HepG2 (cell line): ENCODE measurements around the gene OR52K1. TPM values are rescaled to one million over a fixed set of nuclear protein-coding genes. Genes with fewer than 3 reads are reported as not detected.

Source experiments
- ATAC-seq: fragments of 200-7000 bp; cut with Tn5 transposase; 3 replicates; pipeline ENCODE4 v1.9.1; 2020; ENCODE audit warnings: mild to moderate bottlenecking, moderate library complexity
- BruUV-seq: library from RNA; stranded (reverse); fragments of 400-500 nt; replicated peaks from 2 replicates; lab custom pipeline; 2021; lab: Mats Ljungman, UMichigan
- CTCF ChIA-PET: fragments of 300-600 bp; formaldehyde crosslinking; extraction: SDS; loops from one replicate; lab custom pipeline; 2021; ENCODE audit warnings: low total read pairs, inconsistent platforms, low intra/inter-chr PET ratio; lab: Yijun Ruan, JAX
- POLR2A ChIA-PET: fragments of 350-600 bp; sonication (Branson Sonifier 250); formaldehyde crosslinking; loops from one replicate; lab custom pipeline; 2020; ENCODE audit warnings: antibody characterized with exemption, inconsistent platforms; lab: Yijun Ruan, JAX
- DNase-seq: peaks from one replicate; pipeline ENCODE4 v3.0.0-alpha.2; 2015; ENCODE audit warnings: low spot score
- FAIRE-seq: peaks from 3 replicates; lab custom pipeline; 2011; peaks lifted over from hg19 to GRCh38; lab: Jason Lieb, UNC
- H2AFZ ChIP-seq: one replicate; pipeline ENCODE4 v1.6.1; 2011; ENCODE audit warnings: low read length, inconsistent platforms
- H3K27ac ChIP-seq: fragments of 300-600 bp; 3 replicates; pipeline ENCODE4 v1.8.0; 2011; ENCODE audit warnings: mixed run types, mild to moderate bottlenecking, mixed read lengths, low read length, inconsistent platforms; ENCODE audit not compliant: insufficient read depth; ENCODE audit errors: extremely low read length
- H3K27me3 ChIP-seq, 2 experiments: fragments of 200-600 bp in 1 of 2; 2 replicates in 1 of 2; 3 replicates in 1 of 2; pipeline versions ENCODE4 v1.6.0 to v1.8.0; 2011; ENCODE audit warnings: low read length in 2 of 2, mild to moderate bottlenecking in 2 of 2, moderate library complexity in 2 of 2, inconsistent platforms in 1 of 2; ENCODE audit not compliant: insufficient read depth in 2 of 2, control insufficient read depth in 1 of 2
- H3K36me3 ChIP-seq, 2 experiments: fragments of 200-600 bp in 1 of 2; replicated peaks in 1 of 2; 2 replicates in 1 of 2; 3 replicates in 1 of 2; pipeline versions ENCODE4 v1.5.1 to v1.8.0; 2011; ENCODE audit warnings: low read length in 2 of 2, inconsistent platforms in 1 of 2; ENCODE audit not compliant: insufficient read depth in 2 of 2, control insufficient read depth in 1 of 2
- H3K4me1 ChIP-seq: 2 replicates; pipeline ENCODE4 v1.5.1; 2012; ENCODE audit warnings: low read length, inconsistent platforms; ENCODE audit not compliant: insufficient read depth
- H3K4me2 ChIP-seq: 2 replicates; pipeline ENCODE4 v1.6.0; 2011; ENCODE audit warnings: low read depth, low read length, inconsistent platforms
- H3K4me3 ChIP-seq, 3 experiments: fragments of 200-600 bp in 1 of 3; sonication (generic), shearing (Covaris generic) in 1 of 3; replicated peaks in 1 of 3; 2 replicates each; pipeline ENCODE4 v1.5.1; 2011 to 2016; ENCODE audit warnings: low read length in 3 of 3, inconsistent platforms in 2 of 3, low read depth in 2 of 3, mild to moderate bottlenecking in 2 of 3, control low read depth in 1 of 3, mixed read lengths in 1 of 3; ENCODE audit not compliant: insufficient read depth in 1 of 3
- H3K79me2 ChIP-seq: one replicate; pipeline ENCODE4 v1.6.1; 2011; ENCODE audit warnings: low read length, inconsistent platforms; ENCODE audit not compliant: insufficient read depth
- H3K9ac ChIP-seq: 2 replicates; pipeline ENCODE4 v1.6.0; 2011; ENCODE audit warnings: mild to moderate bottlenecking, low read depth, low read length, inconsistent platforms; ENCODE audit not compliant: insufficient read depth
- H3K9me3 ChIP-seq: 2 replicates; pipeline ENCODE4 v1.5.1; 2012; ENCODE audit warnings: mild to moderate bottlenecking, low read length
- H4K20me1 ChIP-seq: 2 replicates; pipeline ENCODE4 v1.6.0; 2011; ENCODE audit warnings: inconsistent platforms, mild to moderate bottlenecking, low read length, moderate library complexity; ENCODE audit not compliant: insufficient read depth
- AKAP8 ChIP-seq: sonication (generic); formaldehyde crosslinking; IDR thresholded peaks from 2 replicates; pipeline ENCODE4 v1.5.1; 2020; ENCODE audit warnings: mild to moderate bottlenecking, missing genetic modification reagents
- ATF1 ChIP-seq: IDR thresholded peaks from 2 replicates; pipeline ENCODE4 v1.6.1; 2016; ENCODE audit warnings: mild to moderate bottlenecking, control low read depth
- KDM6A ChIP-seq: IDR thresholded peaks from 2 replicates; pipeline ENCODE4 v1.6.1; 2016; ENCODE audit warnings: low read depth
- KLF16 ChIP-seq, 2 experiments: sonication (generic) in 1 of 2; formaldehyde crosslinking in 1 of 2; IDR thresholded peaks; 2 replicates each; pipeline versions ENCODE4 v1.6.1 to v1.8.0; 2016 to 2023; ENCODE audit warnings: missing genetic modification reagents in 2 of 2, missing compliant biosample characterization in 1 of 2
- NR3C1 ChIP-seq: sonication (generic); formaldehyde crosslinking; IDR thresholded peaks from 2 replicates; pipeline ENCODE4 v1.4.0; 2020; ENCODE audit warnings: missing genetic modification reagents
- RBM39 ChIP-seq: fragments of 200-400 bp; formaldehyde crosslinking; IDR thresholded peaks from one replicate; pipeline ENCODE4 v1.6.1; 2018; ENCODE audit warnings: antibody characterized with exemption, mild to moderate bottlenecking, low read depth, low read length; ENCODE audit not compliant: poor library complexity, severe bottlenecking
- TOE1 ChIP-seq: sonication (generic); formaldehyde crosslinking; IDR thresholded peaks from 2 replicates; pipeline ENCODE4 v1.4.0; 2020; ENCODE audit warnings: mild to moderate bottlenecking, missing genetic modification reagents
- TP53 ChIP-seq: sonication (generic); formaldehyde crosslinking; conservative IDR thresholded peaks from 2 replicates; pipeline ENCODE4 v1.4.0; 2020; ENCODE audit warnings: missing genetic modification reagents
- ZNF562 ChIP-seq: sonication (generic); formaldehyde crosslinking; IDR thresholded peaks from 2 replicates; pipeline ENCODE4 v1.8.0; 2022; ENCODE audit warnings: missing genetic modification reagents, borderline replicate concordance
- ZNF788 ChIP-seq: sonication (generic); formaldehyde crosslinking; IDR thresholded peaks from 2 replicates; pipeline ENCODE4 v1.5.0; 2020; ENCODE audit warnings: mild to moderate bottlenecking, missing genetic modification reagents, borderline replicate concordance
- WGBS: methylation state at CpG from one replicate; pipeline ENCODE4 v1.1.6; 2017; ENCODE audit warnings: low lambda C conversion rate; 5-methylcytosine and 5-hydroxymethylcytosine counted together
- in situ Hi-C: cut with HindIII; loops from 2 replicates; pipeline ENCODE4 v1.10.0; 2017; ENCODE audit warnings: low pct_unique_long_range_greater_than_20kb; ENCODE audit not compliant: extremely low pct_ligation_motif_present
- intact Hi-C: fragments of 100-400 bp; cut with micrococcal nuclease; formaldehyde crosslinking; loops from one replicate; pipeline ENCODE4 v1.10.0; 2022; ENCODE audit not compliant: unreplicated experiment
- polyA plus RNA-seq, 8 experiments: library from polyadenylated mRNA; depleted of rRNA in 3 of 8; stranded (reverse) in 7 of 8; unstranded in 1 of 8; fragments of >200 nt; fragmentation: Illumina TruSeq in 4 of 8; extraction: Trizol in 4 of 8; gene quantifications; 2 replicates each; pipeline versions ENCODE4 v1.2.1 to v1.2.3, GENCODE V29; 2011 to 2016; ENCODE audit warnings: low read depth in 4 of 8, missing spikeins in 1 of 8, mixed read lengths in 1 of 8; ENCODE audit not compliant: insufficient read depth in 1 of 8
- total RNA-seq, 5 experiments: library from RNA; depleted of rRNA; stranded (reverse); fragments of >200 nt; fragmentation: Illumina TruSeq; extraction: Trizol; gene quantifications; 2 replicates each; pipeline ENCODE4 v1.2.3, GENCODE V29; 2016; ENCODE audit warnings: low read depth in 1 of 5
- TF ChIP-seq, protein P1 (sequence below): sonication (generic); formaldehyde crosslinking; IDR thresholded peaks from 2 replicates; pipeline ENCODE4 v1.5.0; 2020; ENCODE audit warnings: mild to moderate bottlenecking, missing genetic modification reagents, moderate library complexity
- TF ChIP-seq, protein P2 (sequence below): sonication (generic); formaldehyde crosslinking; IDR thresholded peaks from 2 replicates; pipeline ENCODE4 v1.4.0; 2020; ENCODE audit warnings: missing genetic modification reagents

The OR52K1 gene
- total and polyA plus RNA-seq, 2 of the 13 experiments (the other 11 are each of a cell fraction or from before 2014, with no cell fraction given) = not detected

DNA sequence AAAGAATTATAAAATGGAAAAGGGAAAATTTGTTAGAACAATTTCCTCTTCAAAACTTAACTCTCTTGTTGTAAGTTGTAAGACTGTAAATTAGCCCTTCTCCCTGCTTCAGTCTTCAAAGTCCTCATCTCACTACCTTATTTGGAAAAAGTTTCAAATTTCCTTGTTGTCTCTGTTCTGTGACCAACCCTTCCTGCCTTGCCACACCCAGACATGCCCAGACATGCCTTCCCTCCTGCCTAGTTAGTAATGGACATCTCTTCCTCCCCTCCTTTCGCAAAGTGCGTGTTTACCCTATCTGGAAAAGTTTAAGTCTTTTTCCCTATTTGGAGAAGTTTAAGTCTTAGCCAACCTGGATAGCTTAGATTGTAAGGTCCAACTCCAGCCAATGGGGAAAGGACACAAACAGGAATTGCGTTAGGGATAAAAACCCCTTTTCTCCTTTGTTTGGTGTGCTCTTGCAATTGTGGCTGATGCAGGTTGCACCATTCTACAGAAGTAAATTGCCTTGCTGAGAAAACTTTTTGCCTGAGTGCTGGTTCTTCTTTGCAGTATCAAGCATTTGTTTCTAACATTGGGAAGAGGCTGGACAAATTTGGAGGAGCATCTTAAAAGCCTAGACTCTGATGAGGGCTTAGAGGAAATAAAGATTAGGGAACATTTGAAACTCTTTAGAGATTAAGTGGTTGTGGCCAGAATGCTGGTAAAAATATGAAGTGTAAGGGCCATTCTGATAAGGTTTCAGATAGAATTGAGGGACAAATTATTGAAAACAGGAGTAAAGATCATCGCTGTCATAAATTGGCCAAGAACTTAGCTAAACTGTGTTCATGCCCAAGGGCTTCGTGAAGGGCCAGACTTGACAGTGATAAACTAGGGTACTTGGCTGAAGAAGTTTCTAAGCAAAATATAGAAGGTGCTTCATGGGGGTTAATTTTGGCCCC is 18.0 kb upstream of the OR52K1 start:
- no peaks in the 10 kb centered on the region for H3K4me1 ChIP-seq
- no peak overlapping the region for H3K9ac ChIP-seq
- no peak for ATAC-seq
- in situ Hi-C loops (no loop called here), intact Hi-C loops (no loop called here)
- H3K27ac ChIP-seq = no peak overlapping the region
- CTCF ChIA-PET = no interaction called here
- WGBS = 26% methylated on average over 5 of the region's 5 CpGs
- no peak overlapping the region for H3K4me3 ChIP-seq
- H3K79me2 ChIP-seq = no peaks in the 10 kb centered on the region
- no peak for DNase-seq
- no peaks in the 10 kb centered on the region for H3K36me3 ChIP-seq
- H3K9me3 ChIP-seq = peaks cover 18% of the 10 kb centered on the region; the same call in 1 of the 2 replicates
- no peak for FAIRE-seq
- 0 out of 2 replicates have a peak, but pooled peaks cover 1% of the 10 kb centered on the region for H4K20me1 ChIP-seq
- H2AFZ ChIP-seq = no peak overlapping the region
- H3K27me3 ChIP-seq = no peaks in the 10 kb centered on the region; a peak in 2 of 5 replicates
- H3K4me2 ChIP-seq = no peak overlapping the region
- no TSS peak for BruUV-seq
- peak; percentile 95 for TF ChIP-seq TP53
- 0 out of 2 replicates have a peak, but pooled peaks have one; percentile 56 for TF ChIP-seq ZNF562 (CRISPR knock-in tag)
- TF ChIP-seq AKAP8 (CRISPR knock-in tag) = no peak
- no peak for TF ChIP-seq ZNF788 (CRISPR knock-in tag)
- POLR2A ChIA-PET = no interaction called here

DNA sequence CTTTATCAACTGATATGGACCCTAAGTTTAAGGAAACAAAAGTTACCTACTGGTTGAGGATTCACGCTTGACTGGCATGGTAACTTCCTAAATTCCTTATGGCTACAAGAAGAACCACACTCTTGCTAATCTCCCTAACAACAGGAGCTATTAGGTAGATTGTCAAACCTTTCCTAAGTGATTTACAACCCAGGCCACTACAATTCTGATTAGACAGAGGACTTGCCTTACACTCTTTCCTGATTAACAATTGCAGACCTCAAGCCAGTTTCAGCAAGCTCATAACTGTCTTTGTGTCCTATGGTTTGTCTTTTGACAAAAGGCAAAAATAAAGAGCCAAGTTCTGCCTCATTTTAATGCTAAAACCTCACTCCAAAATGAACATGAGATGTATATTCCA is 17.0 kb upstream of the OR52K1 start:
- ChIA-PET POLR2A (no interaction called here), CTCF (no interaction called here)
- H3K9me3 ChIP-seq = peaks cover 18% of the 10 kb centered on the region; the same call in 1 of the 2 replicates
- DNase-seq (no peak), FAIRE-seq (no peak), ATAC-seq (no peak)
- no TSS peak for BruUV-seq
- intact Hi-C loops (no loop called here), in situ Hi-C loops (no loop called here)
- no peaks in the 10 kb centered on the region for H3K36me3 ChIP-seq
- H3K4me1 ChIP-seq = no peaks in the 10 kb centered on the region
- H3K4me2 ChIP-seq = no peak overlapping the region
- H3K79me2 ChIP-seq = no peaks in the 10 kb centered on the region
- 0 out of 2 replicates have a peak, but pooled peaks cover 2% of the 10 kb centered on the region for H4K20me1 ChIP-seq
- no peak overlapping the region for H3K27ac ChIP-seq
- no peak overlapping the region for H2AFZ ChIP-seq
- H3K4me3 ChIP-seq = no peak overlapping the region
- no peak overlapping the region for H3K9ac ChIP-seq
- WGBS = 0% methylated on average over 1 of the region's 1 CpG
- no peaks in the 10 kb centered on the region; a peak in 2 of 5 replicates for H3K27me3 ChIP-seq
- TF ChIP-seq ATF1 (CRISPR knock-in tag) (no peak), NR3C1 (no peak), TOE1 (CRISPR knock-in tag) (no peak), KDM6A (CRISPR knock-in tag) (no peak), KLF16 (CRISPR knock-in tag; IDR thresholded peaks at IDR 0.05) (no peak), RBM39 (no peak)
- TF ChIP-seq, protein P1, sequence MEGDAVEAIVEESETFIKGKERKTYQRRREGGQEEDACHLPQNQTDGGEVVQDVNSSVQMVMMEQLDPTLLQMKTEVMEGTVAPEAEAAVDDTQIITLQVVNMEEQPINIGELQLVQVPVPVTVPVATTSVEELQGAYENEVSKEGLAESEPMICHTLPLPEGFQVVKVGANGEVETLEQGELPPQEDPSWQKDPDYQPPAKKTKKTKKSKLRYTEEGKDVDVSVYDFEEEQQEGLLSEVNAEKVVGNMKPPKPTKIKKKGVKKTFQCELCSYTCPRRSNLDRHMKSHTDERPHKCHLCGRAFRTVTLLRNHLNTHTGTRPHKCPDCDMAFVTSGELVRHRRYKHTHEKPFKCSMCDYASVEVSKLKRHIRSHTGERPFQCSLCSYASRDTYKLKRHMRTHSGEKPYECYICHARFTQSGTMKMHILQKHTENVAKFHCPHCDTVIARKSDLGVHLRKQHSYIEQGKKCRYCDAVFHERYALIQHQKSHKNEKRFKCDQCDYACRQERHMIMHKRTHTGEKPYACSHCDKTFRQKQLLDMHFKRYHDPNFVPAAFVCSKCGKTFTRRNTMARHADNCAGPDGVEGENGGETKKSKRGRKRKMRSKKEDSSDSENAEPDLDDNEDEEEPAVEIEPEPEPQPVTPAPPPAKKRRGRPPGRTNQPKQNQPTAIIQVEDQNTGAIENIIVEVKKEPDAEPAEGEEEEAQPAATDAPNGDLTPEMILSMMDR = no peak
- TF ChIP-seq, protein P2, sequence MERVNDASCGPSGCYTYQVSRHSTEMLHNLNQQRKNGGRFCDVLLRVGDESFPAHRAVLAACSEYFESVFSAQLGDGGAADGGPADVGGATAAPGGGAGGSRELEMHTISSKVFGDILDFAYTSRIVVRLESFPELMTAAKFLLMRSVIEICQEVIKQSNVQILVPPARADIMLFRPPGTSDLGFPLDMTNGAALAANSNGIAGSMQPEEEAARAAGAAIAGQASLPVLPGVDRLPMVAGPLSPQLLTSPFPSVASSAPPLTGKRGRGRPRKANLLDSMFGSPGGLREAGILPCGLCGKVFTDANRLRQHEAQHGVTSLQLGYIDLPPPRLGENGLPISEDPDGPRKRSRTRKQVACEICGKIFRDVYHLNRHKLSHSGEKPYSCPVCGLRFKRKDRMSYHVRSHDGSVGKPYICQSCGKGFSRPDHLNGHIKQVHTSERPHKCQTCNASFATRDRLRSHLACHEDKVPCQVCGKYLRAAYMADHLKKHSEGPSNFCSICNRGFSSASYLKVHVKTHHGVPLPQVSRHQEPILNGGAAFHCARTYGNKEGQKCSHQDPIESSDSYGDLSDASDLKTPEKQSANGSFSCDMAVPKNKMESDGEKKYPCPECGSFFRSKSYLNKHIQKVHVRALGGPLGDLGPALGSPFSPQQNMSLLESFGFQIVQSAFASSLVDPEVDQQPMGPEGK (CRISPR knock-in tag) = no peak
